Fibroblast of skin of abdomen (primary cell): ENCODE results near the gene FAM216B.

Experiments
- DNase-seq: peaks from one replicate; pipeline ENCODE4 v3.0.0-alpha.2; 2013

Gene FAM216B

GRCh38 chr13:42836930-42837690, 55.7 kb downstream of the FAM216B start:
- DNase-seq, result peak; percentile 83
